HepG2 (cell line): Measurements from ENCODE around the gene ANAPC1. TPM values are rescaled to one million over a fixed set of nuclear protein-coding genes. Genes with fewer than 3 reads are reported as not detected.

Experiments
- AGO1 ChIP-seq: fragments of 200-400 bp; formaldehyde crosslinking; IDR thresholded peaks from 2 replicates; pipeline ENCODE4 v1.6.1; 2017; ENCODE audit warnings: mild to moderate bottlenecking, low read depth, low read length, moderate library complexity; ENCODE audit not compliant: poor library complexity, severe bottlenecking
- CBFB ChIP-seq: sonication (generic); formaldehyde crosslinking; IDR thresholded peaks from 2 replicates; pipeline ENCODE4 v1.4.0; 2020; ENCODE audit warnings: missing genetic modification reagents
- CREB1 ChIP-seq, 2 experiments: fragments of 450-650 bp in 1 of 2; IDR thresholded peaks; 2 replicates each; pipeline ENCODE4 v1.6.1; 2016 to 2017; ENCODE audit warnings: control low read depth in 1 of 2, mild to moderate bottlenecking in 1 of 2, missing compliant biosample characterization in 1 of 2, missing genetic modification characterization in 1 of 2
- DR1 ChIP-seq: sonication (generic); formaldehyde crosslinking; IDR thresholded peaks from 2 replicates; pipeline ENCODE4 v1.8.0; 2021; ENCODE audit warnings: mild to moderate bottlenecking, missing genetic modification reagents, inconsistent platforms
- IKZF1 ChIP-seq: fragments of 450-650 bp; IDR thresholded peaks from 2 replicates; pipeline ENCODE4 v1.7.1; 2016
- LBX2 ChIP-seq: sonication (generic); formaldehyde crosslinking; IDR thresholded peaks from 2 replicates; pipeline ENCODE4 v1.5.0; 2020; ENCODE audit warnings: missing genetic modification reagents, mild to moderate bottlenecking, borderline replicate concordance
- MAFK ChIP-seq, 2 experiments: IDR thresholded peaks in 1 of 2; conservative IDR thresholded peaks in 1 of 2; 2 replicates each; pipeline ENCODE4 v1.6.1; 2011; ENCODE audit warnings: improper control_type of control experiment in 2 of 2, low read length in 2 of 2
- MIER2 ChIP-seq: IDR thresholded peaks from 2 replicates; pipeline ENCODE4 v1.6.1; 2016; ENCODE audit warnings: missing biosample characterization, missing genetic modification reagents
- NFIC ChIP-seq: IDR thresholded peaks from 2 replicates; pipeline ENCODE4 v1.6.1; 2012; ENCODE audit warnings: mild to moderate bottlenecking, low read length, inconsistent platforms
- POLR2G ChIP-seq: fragments of 200-400 bp; formaldehyde crosslinking; IDR thresholded peaks from 2 replicates; pipeline ENCODE4 v1.6.1; 2018; ENCODE audit warnings: mild to moderate bottlenecking, low read depth, low read length, moderate library complexity
- RAD21 ChIP-seq: fragments of 450-650 bp; formaldehyde crosslinking; IDR thresholded peaks from 2 replicates; pipeline ENCODE4 v1.5.0; 2020; ENCODE audit warnings: mild to moderate bottlenecking
- SAFB2 ChIP-seq: sonication (generic); formaldehyde crosslinking; IDR thresholded peaks from 2 replicates; pipeline ENCODE4 v1.5.1; 2020; ENCODE audit warnings: missing genetic modification reagents, low read depth, mild to moderate bottlenecking, borderline replicate concordance
- SMC3 ChIP-seq: IDR thresholded peaks from 2 replicates; pipeline ENCODE4 v1.6.1; 2011; ENCODE audit warnings: low read length, improper control_type of control experiment
- SNAPC4 ChIP-seq: sonication (generic); formaldehyde crosslinking; IDR thresholded peaks from 2 replicates; pipeline ENCODE4 v1.4.0; 2020; ENCODE audit warnings: mild to moderate bottlenecking, missing genetic modification reagents
- THYN1 ChIP-seq: sonication (generic); formaldehyde crosslinking; IDR thresholded peaks from 2 replicates; pipeline ENCODE4 v1.8.1; 2023; ENCODE audit warnings: low read depth, mild to moderate bottlenecking, moderate library complexity, missing genetic modification reagents, borderline replicate concordance
- ZFYVE20 ChIP-seq: sonication (generic); formaldehyde crosslinking; IDR thresholded peaks from 2 replicates; pipeline ENCODE4 v1.8.0; 2023; ENCODE audit warnings: low read depth, mild to moderate bottlenecking, moderate library complexity, missing genetic modification reagents, borderline replicate concordance
- ZNF44 ChIP-seq: sonication (generic); formaldehyde crosslinking; IDR thresholded peaks from 2 replicates; pipeline ENCODE4 v1.5.1; 2020; ENCODE audit warnings: mild to moderate bottlenecking, missing genetic modification reagents
- ZNF446 ChIP-seq: sonication (generic); formaldehyde crosslinking; IDR thresholded peaks from 2 replicates; pipeline ENCODE4 v1.5.0; 2020; ENCODE audit warnings: mild to moderate bottlenecking, missing genetic modification reagents
- ZNF564 ChIP-seq: sonication (generic); formaldehyde crosslinking; IDR thresholded peaks from 2 replicates; pipeline ENCODE4 v1.8.1; 2023; ENCODE audit warnings: mild to moderate bottlenecking, missing genetic modification reagents
- ZNF577 ChIP-seq: sonication (generic); formaldehyde crosslinking; IDR thresholded peaks from 2 replicates; pipeline ENCODE4 v1.4.0; 2020; ENCODE audit warnings: mild to moderate bottlenecking, low read depth, missing genetic modification reagents, borderline replicate concordance
- polyA plus RNA-seq, 8 experiments: library from polyadenylated mRNA; depleted of rRNA in 3 of 8; stranded (reverse) in 7 of 8; unstranded in 1 of 8; fragments of >200 nt; fragmentation: Illumina TruSeq in 4 of 8; extraction: Trizol in 4 of 8; gene quantifications; 2 replicates each; pipeline versions ENCODE4 v1.2.1 to v1.2.3, GENCODE V29; 2011 to 2016; ENCODE audit warnings: low read depth in 4 of 8, missing spikeins in 1 of 8, mixed read lengths in 1 of 8; ENCODE audit not compliant: insufficient read depth in 1 of 8
- total RNA-seq, 5 experiments: library from RNA; depleted of rRNA; stranded (reverse); fragments of >200 nt; fragmentation: Illumina TruSeq; extraction: Trizol; gene quantifications; 2 replicates each; pipeline ENCODE4 v1.2.3, GENCODE V29; 2016; ENCODE audit warnings: low read depth in 1 of 5
- TF ChIP-seq, protein P1 (sequence below): sonication (generic); formaldehyde crosslinking; IDR thresholded peaks from 2 replicates; pipeline ENCODE4 v1.4.0; 2020; ENCODE audit warnings: missing genetic modification reagents

The ANAPC1 gene
- total and polyA plus RNA-seq, 2 of the 13 experiments (the other 11 are each of a cell fraction or from before 2014, with no cell fraction given) = 50.0 to 89.7 TPM

DNA sequence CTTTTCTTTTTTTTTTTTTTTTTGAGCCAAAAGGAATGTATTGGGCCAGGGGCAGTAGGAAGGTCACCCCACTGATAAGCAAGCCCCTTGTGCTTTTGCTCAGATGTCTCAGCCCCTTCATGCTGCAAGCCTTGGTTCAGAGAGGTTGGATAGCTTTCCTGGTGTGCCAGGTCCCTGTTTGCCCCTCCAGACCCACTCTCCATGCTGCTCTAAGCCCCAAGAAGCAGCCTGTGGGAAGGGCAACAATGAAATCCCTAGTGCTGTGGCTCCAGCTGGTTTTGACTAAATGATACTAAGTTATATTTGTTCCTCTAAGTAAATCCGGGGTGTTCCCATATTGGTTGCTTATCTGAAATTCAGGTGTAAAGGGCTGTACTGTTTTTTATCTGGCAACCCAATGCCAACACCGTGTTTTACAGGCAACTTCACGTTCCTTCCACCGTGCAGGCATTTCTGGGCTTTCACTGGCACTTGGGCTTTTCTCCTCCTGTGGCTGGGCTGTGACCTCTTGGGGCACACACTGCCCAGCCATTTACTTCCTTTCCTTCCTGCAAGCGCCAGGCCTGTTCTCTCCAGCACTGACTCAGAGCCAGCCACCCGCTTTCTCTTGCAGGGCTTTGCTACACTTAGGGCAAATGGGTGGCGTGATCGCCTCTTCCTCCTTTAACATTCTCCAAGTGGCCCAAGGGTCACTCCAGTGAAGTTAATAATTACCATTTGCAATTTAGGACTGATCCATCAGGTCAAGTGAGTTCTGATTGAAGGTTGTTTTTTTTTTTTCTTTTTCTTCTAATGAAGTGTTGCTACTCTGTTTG is 36.0 kb upstream of the ANAPC1 start (continued):
- TF ChIP-seq RAD21 (CRISPR knock-in tag) (peak; percentile 37), ZNF564 (CRISPR knock-in tag) (peak; percentile 40; the same call in 1 of the 2 replicates), SAFB2 (CRISPR knock-in tag) (no peak), CBFB (CRISPR knock-in tag) (0 out of 2 replicates have a peak, but pooled peaks have one; percentile 20), DR1 (CRISPR knock-in tag) (peak; percentile 40; the same call in 1 of the 2 replicates), NFIC (peak; percentile 60; the same call in 1 of the 2 replicates), THYN1 (no peak), ZNF577 (CRISPR knock-in tag) (no peak), MIER2 (peak; percentile 84), IKZF1 (no peak), LBX2 (no peak), CREB1 (IDR thresholded peaks at IDR 0.05) (no peak), CREB1 (CRISPR knock-in tag; IDR thresholded peaks at IDR 0.05) (peak; percentile 62; the same call in 1 of the 2 replicates), SNAPC4 (CRISPR knock-in tag) (no peak), ZFYVE20 (CRISPR knock-in tag) (no peak), MAFK (conservative IDR thresholded peaks at IDR 0.05 in 1 of 2, IDR thresholded peaks at IDR 0.05 in 1 of 2; ENCODE audit: low read length in 2 of 2) (no peak), ZNF446 (CRISPR knock-in tag) (no peak), SMC3 (peak; percentile 4; the same call in 1 of the 2 replicates), AGO1 (no peak), POLR2G (peak; percentile 94), ZNF44 (CRISPR knock-in tag) (no peak)
- TF ChIP-seq, protein P1, sequence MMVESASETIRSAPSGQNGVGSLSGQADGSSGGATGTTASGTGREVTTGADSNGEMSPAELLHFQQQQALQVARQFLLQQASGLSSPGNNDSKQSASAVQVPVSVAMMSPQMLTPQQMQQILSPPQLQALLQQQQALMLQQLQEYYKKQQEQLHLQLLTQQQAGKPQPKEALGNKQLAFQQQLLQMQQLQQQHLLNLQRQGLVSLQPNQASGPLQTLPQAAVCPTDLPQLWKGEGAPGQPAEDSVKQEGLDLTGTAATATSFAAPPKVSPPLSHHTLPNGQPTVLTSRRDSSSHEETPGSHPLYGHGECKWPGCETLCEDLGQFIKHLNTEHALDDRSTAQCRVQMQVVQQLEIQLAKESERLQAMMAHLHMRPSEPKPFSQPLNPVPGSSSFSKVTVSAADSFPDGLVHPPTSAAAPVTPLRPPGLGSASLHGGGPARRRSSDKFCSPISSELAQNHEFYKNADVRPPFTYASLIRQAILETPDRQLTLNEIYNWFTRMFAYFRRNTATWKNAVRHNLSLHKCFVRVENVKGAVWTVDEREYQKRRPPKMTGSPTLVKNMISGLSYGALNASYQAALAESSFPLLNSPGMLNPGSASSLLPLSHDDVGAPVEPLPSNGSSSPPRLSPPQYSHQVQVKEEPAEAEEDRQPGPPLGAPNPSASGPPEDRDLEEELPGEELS (CRISPR knock-in tag) = peak; percentile 82
